A549 (cell line): ENCODE measurements around the gene INSM2. TPM values are rescaled to one million over a fixed set of nuclear protein-coding genes. Genes with fewer than 3 reads are reported as not detected.

ENCODE experiments used
- ATAC-seq, 2 experiments: fragments of 200-7000 bp in 1 of 2; fragments of >200 bp in 1 of 2; cut with Nextera tagmentation in 1 of 2; cut with Tn5 transposase in 1 of 2; 3 replicates each; pipeline versions ENCODE4 v1.8.0 to v1.9.1; 2018 to 2020; ENCODE audit warnings: mild to moderate bottlenecking in 1 of 2, moderate library complexity in 1 of 2
- CTCF ChIA-PET: fragments of 300-600 bp; sonication (Branson Sonifier 250); formaldehyde crosslinking; extraction: SDS; loops from one replicate; lab custom pipeline; 2021; ENCODE audit warnings: antibody characterized with exemption, inconsistent platforms; lab: Yijun Ruan, JAX
- POLR2A ChIA-PET: fragments of 350-600 bp; formaldehyde crosslinking; extraction: SDS; loops from one replicate; lab custom pipeline; 2021; ENCODE audit warnings: antibody characterized with exemption, inconsistent platforms; lab: Yijun Ruan, JAX
- DNase-seq, 2 experiments: peaks; one replicate each; pipeline versions ENCODE4 v3.0.0 to v3.0.0-alpha.2; 2011 to 2016; ENCODE audit warnings: low read depth in 1 of 2, low spot score in 1 of 2
- FAIRE-seq: peaks from 2 replicates; lab custom pipeline; 2011; peaks lifted over from hg19 to GRCh38; lab: Jason Lieb, UNC
- H3K27ac ChIP-seq, 2 experiments: fragments of >200 bp; sonication (Bioruptor Twin); formaldehyde crosslinking; 3 replicates each; pipeline ENCODE4 v1.5.1; 2016 to 2017
- H3K4me1 ChIP-seq: fragments of >200 bp; sonication (Bioruptor Twin); formaldehyde crosslinking; 3 replicates; pipeline ENCODE4 v1.6.1; 2016
- H3K4me2 ChIP-seq: fragments of >200 bp; sonication (Bioruptor Twin); formaldehyde crosslinking; 3 replicates; pipeline ENCODE4 v1.6.1; 2016
- H3K4me3 ChIP-seq: fragments of >200 bp; sonication (Bioruptor Twin); formaldehyde crosslinking; 3 replicates; pipeline ENCODE4 v1.5.1; 2016
- H3K9me3 ChIP-seq: fragments of >200 bp; sonication (Bioruptor Twin); formaldehyde crosslinking; 3 replicates; pipeline ENCODE4 v1.6.1; 2016
- CBX8 ChIP-seq: fragments of 200-600 bp; sonication (generic); IDR thresholded peaks from 2 replicates; pipeline ENCODE4 v1.6.1; 2016
- CHD2 ChIP-seq: fragments of 150-350 bp; IDR thresholded peaks from 2 replicates; pipeline ENCODE4 v1.6.1; 2014; ENCODE audit warnings: low read length; ENCODE audit not compliant: partially characterized antibody
- CHD4 ChIP-seq: fragments of 200-600 bp; sonication (generic); IDR thresholded peaks from 2 replicates; pipeline ENCODE4 v1.6.1; 2016; ENCODE audit warnings: antibody characterized with exemption, mild to moderate bottlenecking, borderline replicate concordance
- CTCF ChIP-seq: fragments of >200 bp; sonication (Bioruptor Twin); formaldehyde crosslinking; IDR thresholded peaks from 3 replicates; pipeline ENCODE4 v1.5.1; 2016
- EHMT2 ChIP-seq: fragments of 200-600 bp; sonication (generic); IDR thresholded peaks from 2 replicates; pipeline ENCODE4 v1.6.1; 2016; ENCODE audit warnings: antibody characterized with exemption, low read depth, mild to moderate bottlenecking, moderate library complexity
- FOSL2 ChIP-seq, 2 experiments: fragments of 450-650 bp in 1 of 2; fragments of >200 bp in 1 of 2; sonication (Bioruptor Twin) in 1 of 2; formaldehyde crosslinking; IDR thresholded peaks; 2 replicates each; pipeline versions ENCODE4 v1.5.0 to v1.6.1; 2016 to 2020; ENCODE audit warnings: mild to moderate bottlenecking in 1 of 2, moderate library complexity in 1 of 2
- HDAC2 ChIP-seq: fragments of 200-600 bp; sonication (generic); IDR thresholded peaks from 2 replicates; pipeline ENCODE4 v1.6.1; 2016
- HOXB13 ChIP-seq: fragments of 250-450 bp; sonication (Bioruptor Pico); IDR thresholded peaks from 2 replicates; pipeline ENCODE4 v1.5.0; 2020; ENCODE audit warnings: low read depth, mild to moderate bottlenecking, moderate library complexity
- HOXB5 ChIP-seq: fragments of 250-450 bp; sonication (Bioruptor Pico); IDR thresholded peaks from 2 replicates; pipeline ENCODE4 v1.5.0; 2020; ENCODE audit warnings: mild to moderate bottlenecking, moderate library complexity
- JUN ChIP-seq, 2 experiments: fragments of >200 bp; sonication (Bioruptor Twin); formaldehyde crosslinking; IDR thresholded peaks; 2 replicates in 1 of 2; 3 replicates in 1 of 2; pipeline ENCODE4 v1.6.1; 2016 to 2017
- KDM5A ChIP-seq: fragments of 200-600 bp; sonication (generic); IDR thresholded peaks from 2 replicates; pipeline ENCODE4 v1.6.1; 2016; ENCODE audit warnings: antibody characterized with exemption, mild to moderate bottlenecking
- MAFK ChIP-seq: fragments of 450-650 bp; IDR thresholded peaks from 2 replicates; pipeline ENCODE4 v1.6.1; 2014; ENCODE audit not compliant: partially characterized antibody
- MAX ChIP-seq: IDR thresholded peaks from 2 replicates; pipeline ENCODE4 v1.6.1; 2012
- NR3C1 ChIP-seq: fragments of >200 bp; sonication (Bioruptor Twin); formaldehyde crosslinking; IDR thresholded peaks from 3 replicates; pipeline ENCODE4 v1.6.1; 2017
- REST ChIP-seq: fragments of 200-600 bp; sonication (generic); IDR thresholded peaks from 2 replicates; pipeline ENCODE4 v1.6.1; 2016; ENCODE audit warnings: antibody characterized with exemption, mild to moderate bottlenecking, moderate library complexity
- SMC3 ChIP-seq: fragments of >200 bp; sonication (Bioruptor Twin); formaldehyde crosslinking; IDR thresholded peaks from 3 replicates; pipeline ENCODE4 v1.6.1; 2018; ENCODE audit warnings: inconsistent platforms
- ZNF302 ChIP-seq: fragments of 250-450 bp; sonication (Bioruptor Pico); IDR thresholded peaks from 2 replicates; pipeline ENCODE4 v1.9.0; 2021; ENCODE audit warnings: inconsistent platforms, mild to moderate bottlenecking, moderate library complexity
- WGBS: methylation state at CpG from one replicate; pipeline ENCODE4 v1.1.6; 2017; ENCODE audit errors: missing lambda C conversion rate; 5-methylcytosine and 5-hydroxymethylcytosine counted together
- polyA plus RNA-seq, 4 experiments: library from polyadenylated mRNA; depleted of rRNA in 3 of 4; stranded (reverse); fragments of >200 nt; fragmentation: RNase III in 1 of 4; extraction: RNeasy Plus Mini Kit Qiagen cat#74134 plus additional on column Dnase treatment in 1 of 4; gene quantifications; 2 replicates in 3 of 4; 3 replicates in 1 of 4; pipeline ENCODE4 v1.2.3, GENCODE V29; 2011 to 2017
- TF ChIP-seq, protein P1 (sequence below): fragments of 250-450 bp; sonication (Bioruptor Pico); IDR thresholded peaks from 2 replicates; pipeline ENCODE4 v1.5.0; 2020; ENCODE audit warnings: low read depth, mild to moderate bottlenecking, moderate library complexity

INSM2 gene
- polyA plus RNA-seq, 2 of the 4 experiments (the other 2 are of a cell fraction): not detected

- TF ChIP-seq HOXB13 (CRISPR knock-in tag): peak; percentile 92
- no peak for TF ChIP-seq FOSL2 (IDR thresholded peaks at IDR 0.05)
- TF ChIP-seq FOSL2 (CRISPR knock-in tag; IDR thresholded peaks at IDR 0.05): peak; percentile 66
- TF ChIP-seq EHMT2: peak; percentile 98
- TF ChIP-seq, protein P1, sequence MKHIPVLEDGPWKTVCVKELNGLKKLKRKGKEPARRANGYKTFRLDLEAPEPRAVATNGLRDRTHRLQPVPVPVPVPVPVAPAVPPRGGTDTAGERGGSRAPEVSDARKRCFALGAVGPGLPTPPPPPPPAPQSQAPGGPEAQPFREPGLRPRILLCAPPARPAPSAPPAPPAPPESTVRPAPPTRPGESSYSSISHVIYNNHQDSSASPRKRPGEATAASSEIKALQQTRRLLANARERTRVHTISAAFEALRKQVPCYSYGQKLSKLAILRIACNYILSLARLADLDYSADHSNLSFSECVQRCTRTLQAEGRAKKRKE: peak; percentile 97
- TF ChIP-seq HDAC2: peak; percentile 92
These were observed 1.0 kb downstream of the INSM2 start (continued) for GRCh38 chr14:35534873-35535482.

DNA sequence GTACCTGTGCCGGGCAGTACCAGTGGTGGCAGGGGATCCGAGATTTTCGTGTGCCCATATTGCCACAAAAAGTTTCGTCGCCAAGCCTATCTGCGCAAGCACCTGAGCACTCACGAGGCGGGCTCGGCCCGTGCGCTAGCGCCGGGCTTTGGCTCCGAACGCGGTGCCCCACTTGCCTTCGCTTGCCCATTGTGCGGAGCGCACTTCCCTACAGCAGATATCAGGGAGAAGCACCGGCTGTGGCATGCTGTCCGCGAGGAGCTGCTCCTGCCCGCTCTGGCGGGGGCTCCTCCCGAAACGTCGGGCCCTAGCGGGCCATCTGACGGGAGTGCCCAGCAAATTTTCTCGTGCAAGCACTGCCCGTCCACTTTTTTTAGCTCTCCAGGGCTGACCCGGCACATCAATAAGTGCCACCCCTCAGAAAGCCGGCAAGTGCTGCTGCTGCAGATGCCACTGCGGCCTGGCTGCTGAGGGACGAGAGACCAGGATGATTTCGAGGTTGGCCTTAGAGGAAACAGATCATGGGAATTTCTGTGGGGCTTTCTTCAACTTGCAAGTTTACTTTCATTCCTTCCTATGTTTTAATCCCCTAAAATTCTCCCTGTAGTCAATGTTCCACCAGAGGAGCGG is 1.6 kb downstream of the INSM2 start:
- no peak overlapping the region for H3K4me3 ChIP-seq
- ChIA-PET CTCF (interaction anchor here (0.8 to 1.4 kb wide), 4 partner anchors 8 to 283 kb away, joined by 3 to 4 read pairs (median 4); no protein-coding TSS in a partner anchor), POLR2A (no interaction called here)
- ATAC-seq (no peak), DNase-seq (no peak), FAIRE-seq (no peak)
- peaks cover 6% of the 10 kb centered on the region; the same call in 2 of the 3 replicates for H3K4me1 ChIP-seq
- 75% methylated on average over 37 of the region's 37 CpGs for WGBS
- H3K9me3 ChIP-seq: no peaks in the 10 kb centered on the region
- peak; percentile 14 for TF ChIP-seq REST
- no peak for TF ChIP-seq CHD2
- no peak overlapping the region for H3K27ac ChIP-seq
- peak overlapping the region; percentile 96; the same call in 2 of the 3 replicates for H3K4me2 ChIP-seq

DNA sequence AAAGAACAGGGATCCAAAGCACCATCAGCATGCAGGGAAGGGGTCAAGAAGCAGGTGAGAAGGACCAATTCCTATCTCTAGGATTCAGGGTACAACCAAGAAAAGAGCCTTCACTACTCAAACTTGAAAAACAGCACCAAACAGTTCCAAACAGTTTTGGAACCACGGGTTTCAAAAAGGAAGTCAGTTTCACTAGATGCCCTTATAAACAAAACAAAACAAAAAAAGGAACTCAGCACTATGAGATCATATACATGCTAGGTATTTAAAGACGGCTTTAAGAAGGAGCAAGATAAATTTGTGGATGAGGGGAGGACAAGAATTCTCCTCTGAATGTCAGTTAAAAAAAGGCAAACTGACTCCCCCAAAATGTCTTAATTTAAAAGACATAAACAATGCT is 6.0 kb downstream of the INSM2 start:
- ChIA-PET CTCF (no interaction called here), POLR2A (no interaction called here)
- H3K4me3 ChIP-seq: no peak overlapping the region
- no peak overlapping the region for H3K4me2 ChIP-seq
- no peak for ATAC-seq
- no peak for FAIRE-seq
- no peak for TF ChIP-seq CHD4
- TF ChIP-seq MAFK: no peak
- no peak for TF ChIP-seq NR3C1
- no peak for TF ChIP-seq HOXB5 (CRISPR knock-in tag)
- no peak for TF ChIP-seq HDAC2
- no peak for TF ChIP-seq CBX8
- no peak for TF ChIP-seq SMC3
- no peak for TF ChIP-seq ZNF302
- no peak for TF ChIP-seq JUN (IDR thresholded peaks at IDR 0.05)
- no peak for TF ChIP-seq CTCF
- TF ChIP-seq MAX: no peak
- TF ChIP-seq KDM5A: no peak
- 43% methylated on average over 2 of the region's 2 CpGs for WGBS
- peaks cover under 1% of the 10 kb centered on the region; the same call in 1 of the 3 replicates for H3K4me1 ChIP-seq
- H3K27ac ChIP-seq: no peak overlapping the region
- DNase-seq: no peak
- no peaks in the 10 kb centered on the region for H3K9me3 ChIP-seq
